GM21717 (cell line): Measurements from ENCODE around the gene RBP3.

Experiments used
- ATAC-seq: cut with Tn5 transposase; IDR thresholded peaks from one replicate; pipeline ENCODE4 v1.9.1; 2021; ENCODE audit warnings: mild to moderate bottlenecking, moderate library complexity; ENCODE audit not compliant: unreplicated experiment

RBP3 gene

GRCh38 chr10:47318706-47319105, 29.5 kb upstream of the RBP3 start:
- no peak for ATAC-seq

GRCh38 chr10:47319784-47320183, 28.4 kb upstream of the RBP3 start:
- no peak for ATAC-seq

- ATAC-seq = no peak
Measured at GRCh38 chr10:47320812-47321211, 27.4 kb upstream of the RBP3 start.

- ATAC-seq = no peak
Measured at GRCh38 chr10:47321521-47322195, 26.5 kb upstream of the RBP3 start.

GRCh38 chr10:47322300-47323061, 25.7 kb upstream of the RBP3 start, which contains the start of gene GDF2:
TSS of gene GDF2 (plus strand) at chr10:47322454. CDS start at chr10:47322669, 215 bp downstream.
- no peak for ATAC-seq

- ATAC-seq = no peak
Measured at GRCh38 chr10:47323087-47323486, 25.1 kb upstream of the RBP3 start.

- no peak for ATAC-seq
Measured at GRCh38 chr10:47323636-47324296, 24.4 kb upstream of the RBP3 start.

GRCh38 chr10:47325303-47326291, 22.6 kb upstream of the RBP3 start:
- no peak for ATAC-seq

GRCh38 chr10:47326306-47326926, 21.7 kb upstream of the RBP3 start:
- no peak for ATAC-seq

GRCh38 chr10:47326927-47327330, 21.2 kb upstream of the RBP3 start:
- ATAC-seq = no peak

GRCh38 chr10:47329855-47330254, 18.3 kb upstream of the RBP3 start:
- ATAC-seq = no peak

GRCh38 chr10:47330366-47330765, 17.8 kb upstream of the RBP3 start:
- no peak for ATAC-seq

GRCh38 chr10:47330804-47331203, 17.4 kb upstream of the RBP3 start:
- ATAC-seq = no peak

GRCh38 chr10:47331491-47331890, 16.7 kb upstream of the RBP3 start:
- ATAC-seq = no peak

- ATAC-seq = no peak
Measured at GRCh38 chr10:47331954-47332353, 16.2 kb upstream of the RBP3 start.

GRCh38 chr10:47332371-47332770, 15.8 kb upstream of the RBP3 start:
- ATAC-seq = no peak

- ATAC-seq = no peak
Measured at GRCh38 chr10:47332946-47333345, 15.2 kb upstream of the RBP3 start.

GRCh38 chr10:47333532-47333931, 14.6 kb upstream of the RBP3 start:
- no peak for ATAC-seq

GRCh38 chr10:47334466-47335295, 13.5 kb upstream of the RBP3 start:
- no peak for ATAC-seq
